Effector memory CD4-positive, alpha-beta T cell (primary cell): Measurements from ENCODE around the gene RTN4RL2.

Experiments
- DNase-seq, 3 donors: peaks; one replicate each; pipeline ENCODE4 v3.0.0-alpha.2; 2020
- H3K27ac ChIP-seq: 2 replicates; pipeline ENCODE4 v1.7.0; 2013; ENCODE audit warnings: mild to moderate bottlenecking, low read length, moderate library complexity; ENCODE audit not compliant: insufficient read depth, poor library complexity, severe bottlenecking
- H3K27me3 ChIP-seq: replicated peaks from 2 replicates; pipeline ENCODE4 v1.7.0; 2013; ENCODE audit warnings: mild to moderate bottlenecking, low read length; ENCODE audit not compliant: insufficient read depth, control insufficient read depth, poor library complexity, severe bottlenecking
- H3K36me3 ChIP-seq: 2 replicates; pipeline ENCODE4 v1.7.0; 2013; ENCODE audit warnings: mild to moderate bottlenecking, low read length, moderate library complexity; ENCODE audit not compliant: control insufficient read depth, insufficient read depth
- H3K4me1 ChIP-seq: 2 replicates; pipeline ENCODE4 v1.7.0; 2013; ENCODE audit warnings: low read length, mild to moderate bottlenecking; ENCODE audit not compliant: control insufficient read depth, insufficient read depth, poor library complexity, severe bottlenecking
- H3K4me3 ChIP-seq: 2 replicates; pipeline ENCODE4 v1.7.0; 2013; ENCODE audit warnings: low read length, low read depth, mild to moderate bottlenecking; ENCODE audit not compliant: insufficient read depth, poor library complexity, severe bottlenecking
- H3K9me3 ChIP-seq: 2 replicates; pipeline ENCODE4 v1.7.0; 2013; ENCODE audit warnings: mild to moderate bottlenecking, low read length, moderate library complexity; ENCODE audit not compliant: control insufficient read depth

RTN4RL2 gene

GRCh38 chr11:57473285-57473841 is 13.0 kb downstream of the RTN4RL2 start:
- no peak overlapping the region for H3K27ac ChIP-seq
- no peaks in the 10 kb centered on the region for H3K27me3 ChIP-seq
- H3K4me1 ChIP-seq: peaks cover 14% of the 10 kb centered on the region
- no peaks in the 10 kb centered on the region for H3K36me3 ChIP-seq
- no peak for DNase-seq
- H3K9me3 ChIP-seq: no peaks in the 10 kb centered on the region
- no peak overlapping the region for H3K4me3 ChIP-seq

GRCh38 chr11:57474017-57474802 is 13.9 kb downstream of the RTN4RL2 start:
- Histone ChIP-seq H3K27me3 (no peaks in the 10 kb centered on the region), H3K36me3 (no peaks in the 10 kb centered on the region), H3K4me1 (peaks cover 14% of the 10 kb centered on the region), H3K9me3 (no peaks in the 10 kb centered on the region), H3K27ac (no peak overlapping the region), H3K4me3 (no peak overlapping the region)
- DNase-seq: no peak

- no peaks in the 10 kb centered on the region for H3K9me3 ChIP-seq
- H3K4me3 ChIP-seq: no peak overlapping the region
- H3K27me3 ChIP-seq: no peaks in the 10 kb centered on the region
- no peak overlapping the region for H3K27ac ChIP-seq
- H3K36me3 ChIP-seq: no peaks in the 10 kb centered on the region
- peaks cover 14% of the 10 kb centered on the region for H3K4me1 ChIP-seq
- DNase-seq: no peak
Measured at GRCh38 chr11:57474803-57475115, 14.4 kb downstream of the RTN4RL2 start.

GRCh38 chr11:57475191-57475590 is 14.9 kb downstream of the RTN4RL2 start:
- no peak overlapping the region for H3K27ac ChIP-seq
- H3K36me3 ChIP-seq: no peaks in the 10 kb centered on the region
- H3K9me3 ChIP-seq: no peaks in the 10 kb centered on the region
- H3K4me3 ChIP-seq: no peak overlapping the region
- DNase-seq: no peak
- no peaks in the 10 kb centered on the region for H3K27me3 ChIP-seq
- peaks cover 14% of the 10 kb centered on the region for H3K4me1 ChIP-seq

- H3K27ac ChIP-seq: no peak overlapping the region
- no peak for DNase-seq
- peak overlapping the region; percentile 52 for H3K4me3 ChIP-seq
- H3K36me3 ChIP-seq: no peaks in the 10 kb centered on the region
- no peaks in the 10 kb centered on the region for H3K27me3 ChIP-seq
- no peaks in the 10 kb centered on the region for H3K9me3 ChIP-seq
- H3K4me1 ChIP-seq: peaks cover 14% of the 10 kb centered on the region
Measured at GRCh38 chr11:57475671-57476046, 15.3 kb downstream of the RTN4RL2 start.

- no peak for DNase-seq
- H3K36me3 ChIP-seq: no peaks in the 10 kb centered on the region
- H3K4me3 ChIP-seq: peak overlapping the region; percentile 52
- no peak overlapping the region for H3K27ac ChIP-seq
- no peaks in the 10 kb centered on the region for H3K9me3 ChIP-seq
- H3K4me1 ChIP-seq: peaks cover 14% of the 10 kb centered on the region
- no peaks in the 10 kb centered on the region for H3K27me3 ChIP-seq
Measured at GRCh38 chr11:57476047-57476756, 15.9 kb downstream of the RTN4RL2 start.

- peak overlapping the region; percentile 52 for H3K4me3 ChIP-seq
- no peak for DNase-seq
- peaks cover 14% of the 10 kb centered on the region for H3K4me1 ChIP-seq
- no peaks in the 10 kb centered on the region for H3K9me3 ChIP-seq
- H3K27me3 ChIP-seq: no peaks in the 10 kb centered on the region
- no peak overlapping the region for H3K27ac ChIP-seq
- no peaks in the 10 kb centered on the region for H3K36me3 ChIP-seq
Measured at GRCh38 chr11:57476757-57477506, 16.6 kb downstream of the RTN4RL2 start.

- Histone ChIP-seq H3K27me3 (no peaks in the 10 kb centered on the region), H3K27ac (no peak overlapping the region), H3K4me1 (peaks cover 17% of the 10 kb centered on the region), H3K9me3 (no peaks in the 10 kb centered on the region), H3K36me3 (no peaks in the 10 kb centered on the region), H3K4me3 (no peak overlapping the region)
- no peak for DNase-seq
Measured at GRCh38 chr11:57477507-57478189, 17.3 kb downstream of the RTN4RL2 start.

- H3K36me3 ChIP-seq: no peaks in the 10 kb centered on the region
- DNase-seq: no peak
- H3K27ac ChIP-seq: no peak overlapping the region
- no peaks in the 10 kb centered on the region for H3K27me3 ChIP-seq
- no peak overlapping the region for H3K4me3 ChIP-seq
- H3K9me3 ChIP-seq: no peaks in the 10 kb centered on the region
- H3K4me1 ChIP-seq: peaks cover 23% of the 10 kb centered on the region
Measured at GRCh38 chr11:57479021-57479663, 18.8 kb downstream of the RTN4RL2 start.
